Astrocyte of the hippocampus (primary cell): Measurements from ENCODE around the gene GPR6.

Experiments
- DNase-seq: peaks from one replicate; pipeline ENCODE4 v3.0.0; 2011; ENCODE audit warnings: low read depth, low spot score

GPR6 gene

GRCh38 chr6:109999740-110000139, 21.6 kb downstream of the GPR6 start:
- no peak for DNase-seq

DNA sequence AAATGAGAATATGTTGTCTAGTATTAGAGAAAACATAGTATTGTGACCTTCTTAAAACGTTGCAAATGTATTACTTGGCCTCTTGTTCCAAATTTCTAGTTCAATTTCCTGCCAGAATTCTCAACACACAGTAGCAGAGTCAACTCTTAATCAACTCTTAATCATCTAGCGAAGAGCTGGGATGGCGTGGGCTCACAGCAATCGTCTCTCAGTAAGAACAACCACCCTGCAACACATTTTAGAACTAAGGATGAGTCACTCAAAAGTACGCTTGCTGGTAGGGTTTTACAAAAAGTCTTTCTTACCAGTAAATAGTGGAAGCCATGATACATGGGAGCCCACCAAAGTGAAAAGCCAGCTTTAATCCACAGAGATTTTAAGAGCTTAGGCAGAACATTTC, 24.6 kb downstream of the GPR6 start:
- no peak for DNase-seq

DNA sequence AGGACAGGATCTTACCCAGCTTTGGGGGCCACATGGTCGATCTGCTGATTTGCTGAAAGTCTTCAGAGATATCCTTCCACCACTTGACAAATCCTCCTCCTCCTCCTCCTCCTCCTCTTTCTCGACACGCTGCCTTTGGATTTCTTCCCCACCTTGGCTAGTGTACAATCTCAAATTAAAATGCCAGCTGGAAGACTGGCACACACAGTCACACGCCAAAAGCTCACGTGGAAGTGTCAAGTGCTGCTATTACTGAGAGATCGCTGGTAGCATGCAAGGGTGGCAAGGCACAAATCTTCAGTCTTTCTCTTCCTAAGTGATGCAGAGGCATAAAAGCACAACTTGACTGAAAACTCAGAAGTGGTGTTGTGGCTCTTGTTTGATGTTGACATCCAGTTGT, 35.3 kb downstream of the GPR6 start:
- DNase-seq: no peak

- no peak for DNase-seq
Observed at GRCh38 chr6:110015206-110015605, 37.1 kb downstream of the GPR6 start.

DNA sequence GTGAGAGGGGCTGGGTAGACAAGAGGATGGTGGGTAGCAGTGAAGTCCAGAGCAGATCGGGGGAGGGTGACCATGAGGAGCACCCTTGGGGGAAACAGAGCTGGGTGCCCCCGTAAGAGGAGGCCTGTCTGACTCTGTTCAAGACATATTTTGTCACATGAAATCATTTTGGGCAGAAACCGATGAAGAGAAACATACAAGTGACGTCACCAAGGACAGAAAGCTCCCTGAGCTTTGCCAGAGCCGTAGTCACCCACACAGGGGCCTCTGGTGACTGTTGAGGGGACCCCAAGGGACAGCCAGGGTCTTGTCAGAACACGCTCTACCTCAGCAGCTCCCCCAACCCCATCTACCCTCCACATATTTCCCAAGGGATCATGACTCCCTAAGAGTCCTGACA, 39.2 kb downstream of the GPR6 start:
- DNase-seq: no peak

GRCh38 chr6:110017946-110018345, 39.8 kb downstream of the GPR6 start:
- no peak for DNase-seq

DNA sequence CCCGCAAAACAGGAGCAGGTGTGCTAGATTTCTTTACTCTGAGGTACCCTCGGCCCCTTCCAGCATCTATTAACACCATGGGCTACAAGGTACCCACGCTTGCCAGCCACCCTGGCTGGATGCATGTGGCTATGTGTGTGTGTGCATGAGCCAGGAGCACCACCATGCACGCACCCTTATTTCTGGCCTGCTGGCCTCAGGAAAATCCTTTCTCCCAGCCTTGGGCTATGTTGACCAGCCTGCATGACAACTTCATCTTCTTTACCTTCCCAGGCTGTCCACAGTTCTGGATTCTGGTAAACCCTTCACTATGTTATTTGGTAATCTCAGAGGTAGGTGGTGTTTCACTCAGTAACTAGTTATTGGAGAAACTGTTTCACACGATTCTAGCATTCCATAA, 40.4 kb downstream of the GPR6 start:
- no peak for DNase-seq

DNA sequence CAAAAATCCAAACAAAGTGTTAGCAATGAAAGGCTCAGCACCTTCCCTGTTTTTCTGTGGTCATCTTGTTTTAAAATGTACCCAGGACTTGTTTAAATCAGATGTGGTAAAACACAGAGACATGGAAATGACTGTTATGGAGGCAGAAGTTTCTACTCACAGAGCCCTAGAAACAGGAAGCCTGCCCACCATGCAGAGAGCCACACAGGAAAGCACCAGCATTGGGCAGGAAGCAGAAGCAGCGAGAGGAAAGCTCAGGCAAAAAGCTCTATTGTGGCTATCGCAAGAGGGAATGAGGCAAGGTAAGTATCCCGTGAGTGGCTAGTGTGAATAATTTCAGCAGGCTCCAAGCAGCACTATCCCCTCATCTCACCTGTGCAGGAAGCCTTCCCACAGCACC, 42.8 kb downstream of the GPR6 start:
- DNase-seq: no peak

DNA sequence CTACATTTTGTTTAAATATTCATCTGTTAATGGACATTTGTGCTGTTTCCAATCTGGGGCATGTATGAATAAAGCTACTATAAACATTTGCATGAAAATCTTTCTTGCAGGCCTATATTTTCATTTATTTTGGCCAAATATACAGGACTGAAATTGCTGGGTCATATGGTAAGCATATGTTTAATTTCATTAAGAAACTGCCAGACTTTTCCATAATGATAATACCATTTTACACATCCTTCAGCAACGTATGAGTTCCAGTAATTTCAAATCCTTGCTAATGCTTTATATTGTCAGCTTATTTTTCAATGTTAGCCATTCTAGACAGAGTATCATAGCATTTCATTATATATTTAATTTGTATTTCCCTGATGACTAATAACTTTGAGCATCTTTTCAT, 51.0 kb downstream of the GPR6 start:
- DNase-seq: no peak
